ENCODE data around the gene PRKCA.
"Not testable (repeated sequence)": the region's sequence is repeated elsewhere in the genome, so short reads cannot be mapped to it uniquely, and the experiment has no call there.

The PRKCA gene

DNA sequence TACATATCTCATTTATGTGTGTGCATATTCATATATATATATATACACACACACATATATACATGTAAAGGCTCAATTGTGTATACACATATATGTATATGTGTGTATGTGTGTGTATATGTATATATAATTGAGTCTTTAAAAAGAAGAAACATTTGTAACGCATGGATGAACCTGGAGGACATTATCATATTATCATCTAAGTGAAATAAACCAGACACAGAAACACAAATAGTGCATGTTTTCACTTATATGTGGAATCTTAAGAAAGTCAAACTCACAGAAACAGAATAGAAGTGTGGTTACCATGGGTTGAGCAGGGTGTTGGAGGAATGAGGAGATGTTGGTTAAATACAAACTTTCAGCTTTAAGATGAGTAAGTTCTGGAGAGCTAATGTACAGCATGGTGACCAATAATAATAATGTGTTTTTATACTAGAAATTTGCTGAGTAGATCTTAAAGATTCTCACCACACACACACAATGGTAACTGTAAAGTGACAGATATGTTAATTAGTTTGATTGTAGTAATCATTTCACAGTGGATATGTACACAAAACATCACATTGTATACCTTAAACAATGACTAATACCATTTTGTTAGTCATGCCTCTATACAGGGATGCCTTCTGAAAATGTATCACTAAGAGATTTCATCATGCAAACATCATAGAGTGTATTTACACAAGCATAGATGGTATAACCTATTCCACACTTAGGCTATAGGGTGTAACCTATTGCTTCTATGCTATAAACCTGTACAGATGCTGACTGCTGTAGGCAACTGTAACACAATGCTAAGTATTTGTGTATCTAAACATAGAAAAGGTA lies 399.9 kb downstream of the PRKCA start:
- DNase-seq, result peak; percentile 40

DNA sequence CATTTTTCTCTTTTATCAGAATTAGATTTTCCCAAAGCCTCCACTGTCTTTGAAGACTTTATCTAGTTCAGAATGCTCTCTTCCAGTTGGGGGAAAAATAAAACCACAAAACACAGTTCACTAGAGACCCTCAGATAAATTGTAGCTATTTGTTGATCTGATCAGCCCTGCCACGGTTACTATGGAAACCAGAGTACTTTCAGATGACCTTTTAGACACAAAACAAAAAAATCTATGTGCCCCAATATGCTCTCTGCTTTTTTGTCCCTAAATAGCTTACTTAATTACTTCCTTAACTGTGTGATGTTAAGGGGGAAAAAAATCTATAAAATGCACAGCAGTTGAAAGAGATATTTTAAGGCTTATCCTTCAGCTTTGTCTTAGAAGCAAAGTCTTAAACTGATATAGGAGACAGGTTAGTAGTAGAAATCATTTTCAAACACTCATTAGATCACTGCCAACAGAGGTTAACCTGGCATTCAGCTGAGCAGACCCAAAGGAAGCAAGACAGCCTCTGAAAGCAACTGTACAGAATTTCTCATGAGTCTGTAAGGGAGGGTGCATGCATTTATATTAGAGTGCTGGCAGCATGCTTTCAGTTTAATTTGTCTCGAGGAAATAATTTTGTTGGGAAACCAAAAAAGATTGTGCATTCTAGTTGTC lies 402.6 kb downstream of the PRKCA start:
- no peak for DNase-seq

- no peak for DNase-seq
Measured at GRCh38 chr17:66706851-66707450, 404.5 kb downstream of the PRKCA start.

GRCh38 chr17:66711401-66711800 lies 409.0 kb downstream of the PRKCA start:
- no peak for DNase-seq

GRCh38 chr17:66711881-66712321 lies 409.5 kb downstream of the PRKCA start:
- DNase-seq, result no peak

DNA sequence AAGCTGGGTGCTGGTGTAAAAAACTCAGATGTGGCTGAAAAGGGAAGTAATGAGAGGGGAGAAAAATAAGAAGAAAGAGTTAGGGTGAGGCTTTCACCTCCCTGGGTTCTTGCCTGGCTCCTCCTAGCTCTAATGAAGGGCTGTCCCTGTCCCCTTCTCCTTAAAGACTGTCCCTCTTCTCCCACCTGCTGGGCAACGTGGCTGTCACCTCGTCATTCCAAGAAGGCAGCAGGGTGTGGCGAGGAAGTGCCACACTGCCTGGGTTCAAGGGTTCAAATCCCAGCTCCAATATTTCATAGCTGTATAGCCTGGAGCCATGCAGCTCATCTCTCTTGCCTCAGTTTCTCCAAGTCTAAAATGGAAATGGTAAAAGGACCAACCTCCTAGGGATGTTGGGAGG lies 410.0 kb downstream of the PRKCA start:
- DNase-seq, result no peak

- not testable (repeated sequence) for DNase-seq
Measured at GRCh38 chr17:66713021-66713532, 410.7 kb downstream of the PRKCA start.

- DNase-seq, result no peak
Measured at GRCh38 chr17:66713533-66714042, 411.2 kb downstream of the PRKCA start.

- no peak for DNase-seq
Measured at GRCh38 chr17:66714046-66715023, 411.9 kb downstream of the PRKCA start.

- DNase-seq, result no peak
Measured at GRCh38 chr17:66715076-66715675, 412.8 kb downstream of the PRKCA start.

DNA sequence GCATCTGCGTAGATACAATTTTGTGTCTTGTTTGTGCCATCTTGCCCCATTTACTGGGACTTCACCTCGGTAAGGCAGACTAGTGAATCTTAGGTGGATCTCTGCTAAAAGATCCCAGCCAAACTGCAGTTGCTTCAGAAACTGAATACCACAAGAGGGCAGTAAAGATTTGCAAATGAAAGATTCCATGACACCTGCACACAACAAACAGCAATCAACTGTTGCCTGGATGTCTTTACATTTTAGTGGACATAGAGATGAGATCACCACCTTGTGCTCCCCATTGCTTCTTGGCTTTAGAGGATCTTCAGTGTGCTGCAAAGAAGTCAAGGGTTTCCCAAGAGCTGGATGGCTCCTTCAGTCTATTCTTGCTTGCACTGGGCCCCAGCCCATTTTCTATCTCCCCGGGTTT lies 413.3 kb downstream of the PRKCA start:
- DNase-seq, result peak; percentile 65

- no peak for DNase-seq
Measured at GRCh38 chr17:66716236-66717026, 414.0 kb downstream of the PRKCA start.

DNA sequence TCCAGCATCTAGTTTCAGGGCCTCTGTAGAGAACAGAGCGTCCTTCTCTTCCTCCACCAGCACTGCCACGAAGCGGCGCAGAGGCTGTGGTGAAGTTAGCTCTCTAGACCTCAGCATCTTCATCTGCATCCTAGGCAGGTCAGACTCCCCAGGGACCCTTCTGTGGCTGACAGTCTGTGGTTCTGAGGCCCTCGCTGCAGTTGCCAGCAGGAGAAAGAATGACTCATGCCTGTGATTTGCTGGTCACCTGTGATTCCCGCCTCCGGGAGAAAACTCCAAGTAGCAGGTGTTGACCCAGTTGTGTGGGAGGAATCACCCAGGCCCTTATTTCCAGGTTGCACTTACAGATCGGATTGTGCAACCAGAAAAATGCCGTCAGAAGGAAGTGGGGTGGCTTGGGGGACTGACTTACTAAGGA lies 415.2 kb downstream of the PRKCA start:
- DNase-seq, result no peak

DNA sequence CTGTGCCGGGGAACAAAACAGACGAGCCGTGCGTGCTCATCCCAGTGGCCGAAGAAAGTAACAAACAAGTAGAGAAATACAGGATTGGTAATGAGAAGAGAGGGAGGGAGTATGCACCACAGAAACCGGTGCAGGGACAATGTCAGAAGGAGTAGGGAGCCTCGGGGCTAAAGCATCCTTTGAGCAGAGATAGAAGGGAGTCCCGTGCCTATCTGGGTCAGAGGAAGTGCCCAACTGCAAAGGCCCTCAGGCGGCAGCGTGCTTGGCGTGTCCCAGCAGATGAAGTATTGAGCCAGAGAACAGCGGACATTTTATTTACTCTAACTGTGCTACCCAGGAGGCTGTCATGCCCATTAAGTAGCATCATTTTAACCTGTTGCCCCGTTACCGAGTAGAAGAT lies 417.6 kb downstream of the PRKCA start:
- DNase-seq, result no peak

DNA sequence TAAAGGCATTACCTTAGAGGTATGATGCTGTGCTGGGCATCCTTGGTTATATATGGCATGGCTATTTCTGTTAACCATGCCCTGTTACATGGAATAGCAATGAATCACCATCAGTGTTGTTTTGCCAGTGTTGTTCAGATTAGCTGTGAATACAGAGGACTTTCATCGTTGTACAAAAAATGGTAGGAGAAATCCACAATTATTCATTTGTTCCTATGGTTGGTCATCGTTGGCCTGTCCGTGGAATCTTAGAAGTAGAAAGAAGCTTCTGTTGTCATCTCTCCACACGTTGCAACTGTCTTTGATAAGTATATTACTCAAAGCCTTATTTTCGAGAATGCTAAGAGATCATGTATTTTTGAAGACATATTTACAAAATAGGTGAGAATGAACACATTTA lies 418.2 kb downstream of the PRKCA start:
- no peak for DNase-seq

GRCh38 chr17:66722341-66722740 lies 419.9 kb downstream of the PRKCA start:
- DNase-seq, result no peak

DNA sequence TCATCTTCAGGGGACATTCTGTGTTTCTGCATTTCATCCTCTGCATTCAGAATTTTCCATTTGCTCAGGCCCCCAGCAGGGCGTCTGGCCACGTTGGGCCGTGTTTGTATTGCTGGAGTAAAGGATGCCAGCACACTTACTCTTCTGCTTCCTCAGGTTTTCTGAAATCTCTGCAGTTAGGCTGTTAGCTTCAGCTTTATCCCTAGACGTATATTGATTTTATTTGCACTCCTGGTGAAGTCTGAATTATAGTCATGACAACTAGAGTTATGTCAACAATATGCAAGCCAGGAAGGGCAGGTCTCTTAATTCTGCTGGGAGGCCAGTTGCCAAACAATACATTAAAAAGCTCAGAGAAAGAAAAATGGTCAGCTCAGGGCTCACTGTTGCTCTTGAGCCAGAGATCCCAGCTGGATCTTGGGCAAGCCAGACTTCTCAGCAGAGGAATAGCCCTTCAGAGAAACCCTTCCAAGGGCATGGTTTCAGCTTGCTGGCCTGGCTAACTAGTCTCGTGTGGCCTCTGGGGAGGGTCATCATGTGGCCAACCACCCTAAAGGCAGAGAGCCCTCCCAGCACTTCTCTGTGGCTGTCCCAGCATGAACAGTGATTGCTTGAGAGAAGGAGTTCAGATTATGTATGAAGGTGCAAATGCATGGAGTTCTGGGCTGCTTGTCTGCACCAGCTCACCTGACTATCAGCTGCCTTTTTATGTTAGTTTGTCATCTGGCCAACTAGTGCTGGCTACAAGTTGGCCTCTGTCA lies 422.3 kb downstream of the PRKCA start:
- no peak for DNase-seq

DNA sequence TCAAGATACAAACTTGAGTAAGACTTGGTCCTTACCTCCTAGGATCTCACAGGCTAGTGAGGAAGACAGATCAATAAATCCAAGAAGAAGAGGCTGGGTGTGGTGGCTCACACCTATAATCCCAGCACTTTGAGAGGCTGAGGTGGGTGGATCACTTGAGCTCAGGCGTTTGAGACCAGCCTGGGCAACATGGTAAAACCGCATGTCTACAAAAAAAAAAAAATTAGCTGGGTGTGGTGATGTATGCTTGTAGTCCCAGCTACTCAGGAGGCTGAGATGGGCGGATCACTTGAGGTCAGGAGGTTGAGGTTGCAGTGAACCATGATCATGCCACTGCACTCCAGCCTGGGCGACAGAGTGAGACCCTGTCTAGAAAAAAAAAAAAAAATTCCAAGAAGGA lies 423.0 kb downstream of the PRKCA start:
- not testable (repeated sequence) for DNase-seq

DNA sequence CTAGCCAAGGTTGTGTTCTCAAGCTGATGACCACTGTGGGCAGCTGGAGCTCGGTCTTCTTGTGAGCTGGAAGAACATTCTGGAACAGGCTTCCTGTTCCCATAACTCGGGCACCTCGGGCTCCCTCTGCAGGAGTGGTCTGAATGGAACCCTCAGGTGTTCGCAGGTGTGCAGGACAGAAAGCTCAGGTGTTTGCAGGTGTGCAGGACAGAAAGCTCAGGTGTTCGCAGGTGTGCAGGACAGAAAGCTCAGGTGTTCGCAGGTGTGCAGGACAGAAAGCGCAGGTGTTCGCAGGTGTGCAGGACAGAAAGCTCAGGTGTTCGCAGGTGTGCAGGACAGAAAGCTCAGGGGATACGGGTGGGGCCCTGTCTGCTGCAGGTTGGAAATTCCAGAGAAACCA lies 423.5 kb downstream of the PRKCA start:
- no peak for DNase-seq

DNA sequence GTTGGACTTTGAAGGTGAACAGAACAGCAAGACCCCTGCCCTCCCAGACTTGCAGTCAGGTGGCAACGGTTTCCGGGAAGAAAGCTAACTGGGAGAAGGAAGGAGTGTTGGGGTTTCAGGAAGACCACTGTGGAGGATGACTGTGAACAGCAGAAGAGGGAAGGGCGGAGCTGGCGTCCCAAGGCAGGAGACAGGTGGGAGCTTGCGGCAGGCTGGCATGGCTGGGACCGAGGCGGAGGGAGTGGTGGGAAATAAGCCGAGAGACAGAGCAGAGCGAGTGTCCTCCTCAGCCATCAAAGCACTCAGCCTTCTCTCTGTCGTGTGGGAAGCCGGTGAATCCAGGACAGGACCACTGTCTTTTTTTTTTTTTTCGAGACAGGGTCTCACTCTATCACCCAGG lies 424.0 kb downstream of the PRKCA start:
- DNase-seq, result no peak

Measured in HCEC 1CT (cell line).